ENCODE results near the gene RHOU.

RHOU gene

DNA sequence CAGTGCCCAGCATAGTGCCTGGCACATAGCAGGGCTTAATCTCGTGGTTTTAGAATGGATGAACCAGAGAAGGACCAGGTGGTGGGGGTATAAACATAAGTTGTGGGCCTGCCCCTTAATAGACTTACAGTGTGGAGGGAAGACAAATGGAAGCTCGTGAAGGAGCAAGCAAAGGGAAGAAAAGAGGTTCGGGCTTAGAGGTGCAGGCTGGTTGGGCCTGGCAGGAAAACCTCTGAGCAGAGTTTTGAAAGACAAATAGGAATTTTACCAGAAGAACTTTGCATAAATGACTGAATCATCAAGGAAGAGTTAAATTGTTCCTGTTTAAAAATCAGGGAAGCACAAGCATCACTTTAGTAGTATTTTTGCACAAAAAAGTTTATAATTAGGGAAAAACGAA, 4.5 kb downstream of the RHOU start:
- no peak for DNase-seq

DNA sequence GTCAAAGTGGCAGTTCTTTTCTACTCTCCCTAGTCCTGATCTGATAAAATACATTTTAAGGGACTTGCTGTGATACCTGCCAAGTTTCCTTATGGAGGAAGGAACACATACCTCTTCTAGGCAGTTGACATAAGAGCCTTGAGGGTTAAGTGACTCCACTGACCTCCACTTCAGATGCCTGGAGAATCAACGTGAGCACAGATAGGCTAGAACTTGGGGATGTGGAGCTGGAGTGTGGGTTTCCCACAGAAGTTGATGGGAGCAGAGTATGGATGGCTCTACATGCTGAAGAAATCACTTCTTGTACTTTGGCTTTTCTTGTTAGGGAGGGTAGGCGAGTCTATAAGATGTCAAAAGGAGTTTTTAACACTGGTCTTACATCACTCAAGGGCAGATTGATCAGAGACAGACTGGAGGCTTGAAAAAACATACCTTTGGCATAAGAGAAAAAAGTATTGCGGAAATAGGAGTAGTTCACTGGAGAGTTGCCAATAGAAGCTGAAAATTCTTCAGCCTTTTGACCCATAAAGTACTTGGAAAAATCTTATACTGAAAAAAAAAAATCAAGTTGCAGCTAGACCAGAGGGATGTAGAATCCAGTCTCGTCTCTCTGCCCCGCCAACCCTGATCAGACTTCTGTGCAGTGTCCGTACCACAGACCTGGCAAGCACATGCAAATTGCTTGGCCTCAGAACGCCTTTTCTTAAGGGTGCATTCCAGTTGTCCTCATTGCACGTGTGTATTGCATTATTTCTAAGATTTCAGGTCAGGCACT, 5.5 kb downstream of the RHOU start:
- no peak for DNase-seq

- no peak for DNase-seq
Measured at GRCh38 chr1:228742281-228742860, 7.1 kb downstream of the RHOU start.

DNA sequence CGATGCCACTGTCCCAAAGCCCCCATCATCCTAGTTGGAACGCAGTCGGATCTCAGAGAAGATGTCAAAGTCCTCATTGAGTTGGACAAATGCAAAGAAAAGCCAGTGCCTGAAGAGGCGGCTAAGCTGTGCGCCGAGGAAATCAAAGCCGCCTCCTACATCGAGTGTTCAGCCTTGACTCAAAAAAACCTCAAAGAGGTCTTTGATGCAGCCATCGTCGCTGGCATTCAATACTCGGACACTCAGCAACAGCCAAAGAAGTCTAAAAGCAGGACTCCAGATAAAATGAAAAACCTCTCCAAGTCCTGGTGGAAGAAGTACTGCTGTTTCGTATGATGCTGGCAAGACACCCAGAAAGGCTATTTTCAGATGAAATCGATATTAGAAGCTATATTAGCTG, 8.1 kb downstream of the RHOU start:
- DNase-seq = no peak

DNA sequence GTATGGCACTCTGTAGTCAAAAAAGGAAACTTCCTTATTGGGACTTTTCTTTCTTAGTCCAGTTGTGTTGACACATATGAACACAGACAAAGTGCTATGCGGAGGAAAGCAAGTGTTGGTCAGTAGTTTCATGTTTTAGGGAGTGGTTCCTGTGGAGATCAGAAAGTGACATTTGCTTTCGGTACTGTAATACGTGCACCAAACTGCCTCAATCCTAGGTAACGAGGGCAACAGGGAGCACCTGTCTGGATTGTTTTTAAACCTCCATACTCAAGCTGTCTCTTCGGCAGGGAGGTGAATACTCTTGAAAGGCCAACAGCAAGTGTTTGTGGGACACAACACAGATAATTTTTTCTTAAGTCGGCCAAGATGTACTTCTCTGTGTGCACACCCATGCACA, 9.1 kb downstream of the RHOU start:
- DNase-seq = no peak

DNA sequence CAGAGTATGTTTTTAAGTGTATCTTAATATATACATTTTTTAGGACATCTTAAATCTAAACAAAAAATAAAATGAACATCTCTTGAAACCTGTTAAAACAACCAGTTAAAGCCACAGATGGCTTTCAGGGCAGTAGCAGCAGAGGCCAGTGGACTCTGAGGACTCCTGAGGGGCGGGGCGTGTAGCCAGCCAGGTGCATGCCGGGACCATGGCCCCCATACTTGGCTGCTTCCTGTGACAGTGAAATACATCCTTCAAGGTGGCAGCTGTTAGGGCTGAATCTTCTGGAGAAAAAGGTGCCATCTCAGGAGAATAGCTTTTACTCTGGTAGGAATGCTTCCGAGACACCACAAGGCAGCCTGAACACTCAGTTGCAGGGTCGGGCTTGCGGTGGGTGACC, 9.6 kb downstream of the RHOU start:
- no peak for DNase-seq

DNA sequence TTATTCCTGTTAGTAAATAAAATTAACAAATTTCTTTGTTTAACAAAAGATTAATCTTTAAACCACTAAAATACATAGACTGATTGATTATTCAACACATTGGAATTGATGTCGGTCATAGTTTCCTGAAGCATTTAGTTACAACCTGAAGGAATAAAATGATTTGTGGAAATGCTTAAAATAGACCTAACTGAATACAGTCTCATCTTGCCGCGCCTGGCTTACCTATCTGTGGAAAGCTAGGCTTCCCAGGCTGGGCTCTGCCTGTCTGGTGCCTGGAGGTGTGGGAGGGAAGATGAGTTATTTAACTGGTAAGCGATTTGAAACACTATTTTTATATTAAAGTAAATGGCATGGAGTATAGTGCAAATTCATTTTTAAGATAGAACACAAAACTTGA, 10.2 kb downstream of the RHOU start:
- no peak for DNase-seq

DNA sequence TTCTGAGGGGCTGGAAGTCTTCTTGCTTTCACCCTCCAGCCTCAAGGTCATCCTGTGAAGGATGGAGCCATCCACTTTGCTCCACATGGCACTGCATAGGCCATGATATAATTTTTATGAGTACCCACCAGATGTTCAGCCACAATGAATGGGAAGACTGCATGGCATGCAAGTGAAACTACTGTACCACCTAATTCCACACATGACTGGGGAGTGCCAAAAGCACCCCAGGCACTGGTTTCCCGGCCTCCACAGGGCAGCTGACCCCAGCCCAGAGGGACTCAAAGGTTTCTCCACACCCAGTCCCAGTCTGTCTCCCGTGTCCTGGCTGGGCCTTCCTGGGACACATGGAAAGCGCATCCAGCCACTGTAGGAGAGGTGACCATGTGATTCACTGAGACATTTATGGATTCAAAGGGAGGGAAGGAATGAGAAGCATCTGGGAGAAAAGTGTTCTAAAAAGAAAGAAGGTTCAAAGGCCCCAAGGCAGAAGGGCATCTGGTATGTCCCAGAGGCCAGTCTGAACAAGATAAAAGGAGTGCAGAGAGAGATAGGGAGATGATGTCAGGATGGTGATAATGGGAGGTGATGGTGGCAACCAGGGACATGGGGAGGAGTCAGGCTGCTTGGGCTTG, 12.1 kb downstream of the RHOU start:
- DNase-seq = no peak

DNA sequence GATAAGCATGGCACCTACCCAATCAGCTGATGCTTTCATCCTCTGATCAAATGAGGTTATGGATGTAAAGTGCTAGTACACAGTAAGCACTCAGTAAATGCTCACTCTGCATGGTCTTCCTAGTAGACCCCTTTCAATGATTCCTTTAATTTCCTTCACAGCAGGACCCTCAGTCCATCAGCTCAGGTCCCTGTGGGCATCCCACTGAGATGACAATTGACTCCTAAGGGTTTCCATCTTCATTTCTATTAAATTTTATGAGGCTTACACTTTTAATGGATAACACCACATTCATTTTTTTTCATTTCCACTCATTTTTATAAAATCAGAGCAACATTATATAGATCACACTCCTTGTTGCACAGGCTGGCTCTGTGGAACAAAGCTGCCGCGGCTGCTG, 12.8 kb downstream of the RHOU start:
- no peak for DNase-seq

DNA sequence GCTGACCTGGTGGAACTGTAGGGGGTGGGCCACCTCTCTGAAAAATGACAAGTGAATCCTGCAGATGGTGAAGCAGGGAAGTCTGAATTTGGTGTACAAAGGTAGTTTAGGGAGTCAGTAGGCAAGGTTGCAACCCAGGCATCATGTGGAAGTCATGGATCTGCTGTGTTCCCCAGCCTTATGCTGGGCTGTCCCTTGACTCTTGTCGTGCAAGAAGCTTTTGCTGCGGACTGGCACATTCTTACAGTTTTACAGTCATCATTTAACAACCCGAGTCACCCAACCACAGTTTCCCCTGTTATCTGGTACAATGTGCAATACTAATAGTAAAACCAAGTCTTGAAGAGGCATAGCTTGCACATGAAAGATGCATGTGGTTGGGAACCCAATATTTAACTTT, 13.2 kb downstream of the RHOU start:
- DNase-seq = no peak

DNA sequence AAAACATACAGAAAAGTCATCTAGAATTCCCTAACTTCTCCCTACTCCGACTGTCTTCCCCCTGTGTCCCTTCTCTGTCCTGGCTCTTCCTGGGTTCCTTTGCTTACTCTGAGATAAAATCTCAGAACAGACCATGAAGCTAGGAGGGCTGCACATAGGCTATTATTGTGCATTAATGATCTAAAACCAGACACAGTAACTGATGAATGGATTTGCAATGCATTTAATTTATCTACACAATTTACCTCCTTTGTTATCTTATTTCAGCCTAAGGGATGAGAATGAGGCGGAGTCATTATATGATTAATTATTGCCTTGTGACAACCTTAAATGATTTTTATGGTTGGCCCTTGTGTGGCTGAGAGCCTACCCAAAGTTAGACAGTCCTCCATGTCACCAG, 14.5 kb downstream of the RHOU start:
- no peak for DNase-seq

DNA sequence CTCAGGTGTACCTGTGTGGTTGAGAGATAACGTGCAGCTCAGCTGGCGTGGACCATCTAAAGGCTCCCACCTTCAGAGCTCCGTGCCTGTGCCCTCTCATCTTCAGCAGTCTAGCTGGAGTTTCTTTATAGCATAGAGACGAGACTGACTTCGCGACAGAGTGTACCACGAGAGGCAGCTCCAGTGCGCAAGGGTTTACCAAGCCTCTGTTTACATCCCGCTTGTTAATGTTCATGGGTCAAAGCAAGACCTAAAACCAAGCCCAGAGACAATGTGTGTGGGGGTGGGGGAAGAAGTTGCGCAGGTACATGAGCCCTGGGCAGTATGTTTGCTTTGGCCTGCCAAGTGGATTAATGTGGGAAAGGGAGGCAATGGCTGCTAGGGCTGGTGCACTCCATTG, 15.6 kb downstream of the RHOU start:
- no peak for DNase-seq

DNA sequence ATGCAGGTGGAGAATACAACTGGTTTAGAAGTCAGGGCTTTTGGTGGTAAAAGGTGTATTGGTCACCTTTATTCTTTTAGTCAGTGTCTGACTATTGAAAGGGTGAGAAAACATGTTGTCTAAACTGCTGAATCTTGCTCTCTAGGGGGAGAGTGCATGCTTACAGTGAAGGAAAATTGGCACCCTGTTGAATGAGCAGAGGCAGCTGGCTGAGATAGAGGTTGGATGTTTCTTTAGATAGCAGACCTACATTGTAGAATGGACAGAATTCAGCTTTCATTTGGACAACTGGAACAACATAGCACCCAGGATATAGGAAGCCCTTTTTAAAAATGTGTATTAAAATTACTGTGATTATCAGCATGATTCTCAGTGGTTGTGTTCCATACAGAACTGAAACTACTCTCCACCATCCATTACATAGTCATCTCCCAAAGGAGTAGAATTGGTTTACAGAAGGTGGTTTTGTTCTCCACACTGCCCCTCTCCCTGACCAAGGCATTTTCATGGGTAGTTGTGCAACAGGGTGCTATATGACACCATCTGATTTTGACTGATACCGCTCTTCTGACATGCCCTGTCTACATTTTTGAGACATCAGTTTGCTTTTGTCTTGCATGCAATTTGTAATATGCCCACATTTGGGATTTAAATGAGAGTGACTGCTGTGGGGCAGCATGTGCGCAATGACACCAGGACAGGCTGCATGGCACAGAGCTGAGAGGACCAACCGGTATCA, 16.2 kb downstream of the RHOU start:
- no peak for DNase-seq

DNA sequence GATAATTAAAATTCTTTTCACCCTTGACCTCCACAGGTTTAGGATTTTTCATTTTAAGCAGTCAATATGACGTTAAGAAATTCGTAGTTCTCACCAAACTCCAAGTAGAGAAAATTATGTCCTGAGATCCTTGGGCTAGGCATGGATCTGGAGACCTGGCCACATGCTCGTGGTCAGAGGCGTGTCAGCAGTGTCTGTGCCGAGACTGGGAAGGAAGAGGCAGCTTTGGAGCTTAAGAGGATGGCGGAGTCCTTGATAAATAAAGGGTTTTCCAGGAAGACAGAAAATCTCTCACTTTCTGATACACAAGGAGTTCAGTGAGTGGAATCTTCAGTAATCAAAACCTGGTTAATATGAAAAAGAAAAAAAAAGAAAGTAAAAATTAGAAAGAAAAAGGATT, 17.0 kb downstream of the RHOU start:
- DNase-seq = no peak

DNA sequence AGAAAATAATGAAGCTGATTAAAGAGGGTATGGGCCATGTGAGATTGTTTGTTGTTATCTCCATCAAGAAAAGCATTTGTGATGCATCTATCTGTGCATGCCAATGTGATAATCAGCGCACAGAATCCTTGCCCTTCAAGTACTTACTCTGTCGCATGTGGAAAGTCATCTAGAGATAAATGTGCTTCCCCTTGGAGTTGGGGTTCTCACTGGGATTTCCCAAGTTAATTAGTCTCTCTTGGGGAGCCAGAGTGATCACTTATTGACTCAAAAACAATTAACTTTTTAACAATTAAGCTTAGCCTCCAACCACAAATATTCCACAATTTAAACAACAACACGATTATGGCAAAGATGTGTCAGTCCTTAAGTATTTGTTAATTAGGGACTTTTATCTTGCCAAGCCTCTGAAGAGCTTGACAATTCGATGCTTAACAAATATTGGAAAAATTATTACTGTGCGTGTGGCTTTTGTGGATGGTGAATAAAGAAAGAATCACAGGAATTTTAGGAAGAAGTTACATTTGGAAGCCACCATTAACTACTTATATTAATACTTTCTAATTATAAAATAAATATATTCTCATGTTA, 17.5 kb downstream of the RHOU start:
- DNase-seq = no peak

DNA sequence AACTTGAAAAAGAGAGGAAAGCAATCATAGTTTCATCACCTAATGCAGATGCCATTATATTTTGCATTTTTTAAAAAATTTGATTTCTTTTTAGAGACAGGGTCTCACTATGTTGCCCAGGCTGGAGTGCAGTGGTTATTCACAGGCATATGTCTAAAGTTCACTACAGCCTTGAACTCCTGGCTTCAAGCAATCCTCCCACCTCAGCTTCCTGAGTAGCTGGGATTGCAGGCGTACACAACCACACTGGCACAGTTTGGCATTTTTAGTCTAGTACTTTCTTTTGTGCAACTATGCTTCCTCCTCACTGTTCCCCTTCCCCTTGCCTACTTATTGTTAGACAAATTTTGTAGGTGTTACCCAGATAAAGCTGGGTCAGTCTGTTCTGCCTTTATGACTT, 18.0 kb downstream of the RHOU start:
- DNase-seq = no peak

GRCh38 chr1:228753786-228754360, 18.6 kb downstream of the RHOU start:
- no peak for DNase-seq

DNA sequence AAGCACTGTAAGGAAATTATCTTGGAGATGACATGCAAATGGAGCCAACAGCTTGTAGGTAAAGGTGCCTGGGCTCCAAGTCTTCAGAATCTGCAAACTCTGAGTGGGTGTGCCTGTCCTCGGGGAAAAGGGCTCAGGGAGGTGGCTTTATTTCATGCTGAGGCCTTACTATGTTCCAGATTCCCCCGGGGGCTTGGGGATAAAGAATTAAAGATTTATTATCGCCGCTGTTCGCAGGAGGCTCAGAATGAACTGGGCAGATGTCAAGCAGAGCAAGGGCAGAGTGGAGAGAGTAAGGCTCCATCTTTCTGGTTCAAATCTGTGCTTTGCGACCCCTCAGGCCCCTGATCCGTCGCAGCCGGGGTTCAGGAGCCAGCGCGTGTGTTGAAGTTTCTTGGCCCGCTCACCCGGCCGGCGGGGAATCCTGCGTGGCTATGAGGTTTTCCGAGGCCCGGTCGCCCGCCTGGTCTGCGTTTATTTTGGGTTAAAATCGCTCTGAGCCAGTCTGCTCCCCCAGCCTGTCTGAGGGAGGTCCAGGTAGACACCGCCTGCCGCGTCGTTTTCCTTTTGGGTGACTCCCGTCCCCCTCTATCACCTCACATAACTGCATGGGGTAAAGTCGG, 19.5 kb downstream of the RHOU start:
- no peak for DNase-seq

DNA sequence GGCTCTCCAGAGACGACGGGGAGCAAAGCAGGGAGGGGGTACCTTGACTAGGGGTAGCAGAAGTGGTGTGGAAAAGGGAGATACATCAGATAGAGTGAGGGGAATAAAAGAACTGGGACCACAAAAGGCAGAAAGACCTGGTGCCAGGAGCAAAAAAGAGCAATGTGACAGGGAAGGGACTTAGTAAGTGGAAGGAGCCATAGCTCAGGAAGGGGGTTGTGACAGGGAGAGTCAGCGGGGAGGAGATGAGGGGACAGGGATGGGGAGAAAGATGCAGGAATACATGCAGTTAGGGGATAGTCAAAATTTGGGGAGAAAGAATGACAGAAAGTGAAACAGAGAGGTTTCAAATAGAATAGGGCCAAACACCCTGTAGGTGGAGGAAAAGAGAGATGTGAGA, 20.5 kb downstream of the RHOU start:
- no peak for DNase-seq

- DNase-seq = no peak
Measured at GRCh38 chr1:228756457-228756856, 21.2 kb downstream of the RHOU start.

DNA sequence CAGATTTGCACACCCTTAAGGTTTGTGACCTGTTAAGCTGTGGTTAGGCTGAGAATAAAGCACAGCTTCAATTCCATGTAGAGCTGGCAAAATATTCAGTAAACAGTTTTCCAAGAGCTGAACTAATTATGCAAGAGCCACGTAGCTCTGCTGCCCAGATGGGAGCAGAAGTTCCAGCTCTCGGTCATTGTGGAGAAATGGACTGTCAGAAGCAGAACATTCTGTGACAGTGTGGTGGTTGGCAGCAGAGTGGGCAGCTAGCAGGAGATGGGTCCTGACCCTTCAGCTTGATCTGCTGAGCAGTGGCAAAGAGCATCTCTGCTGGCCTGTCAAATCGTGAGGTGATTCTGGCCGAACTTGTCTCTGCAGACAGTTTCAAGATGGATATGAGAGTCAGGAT, 23.2 kb downstream of the RHOU start:
- DNase-seq = no peak

DNA sequence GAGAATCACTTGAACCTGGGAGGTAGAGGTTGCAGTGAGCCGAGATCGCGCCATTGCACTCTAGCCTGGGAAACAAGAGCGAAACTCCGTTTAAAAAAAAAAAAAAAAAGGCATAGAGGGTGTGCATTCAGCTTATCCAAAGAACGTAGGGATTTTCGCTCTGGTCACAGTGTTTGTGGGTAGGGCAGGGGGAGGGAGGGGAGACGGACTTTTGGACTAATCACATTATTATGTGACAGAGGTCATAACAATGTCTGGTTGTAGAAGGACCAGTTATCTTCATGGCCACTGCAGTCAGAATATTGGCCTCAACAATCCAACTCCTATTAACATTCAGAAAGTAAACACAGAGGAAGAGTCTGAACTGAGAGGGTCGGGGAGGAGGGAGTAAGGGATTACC, 25.7 kb downstream of the RHOU start:
- DNase-seq = no peak

GRCh38 chr1:228763561-228763960, 28.3 kb downstream of the RHOU start:
- no peak for DNase-seq
